Measurements from ENCODE around the gene PDE4A.
A peak's percentile ranks its signal among the peaks of the same experiment; 100 is the strongest.

GRCh38 chr19:10431943-10432735 is 11.8 kb downstream of the PDE4A start:
- TF ChIP-seq EZH2 (IDR thresholded peaks at IDR 0.05) (no peak), POLR2AphosphoS5 (IDR thresholded peaks at IDR 0.05; ENCODE audit: borderline replicate concordance, low read depth, low read length) (peak; percentile 21; the same call in 1 of the 2 replicates)

Data from SK-N-MC (cell line).